Fibroblast of mammary gland (primary cell): ENCODE measurements around the gene DUSP18.
"Not testable (repeated sequence)": the region's sequence is repeated elsewhere in the genome, so short reads cannot be mapped to it uniquely, and the experiment has no call there.

Experiments
- DNase-seq: peaks from one replicate; pipeline ENCODE4 v3.0.0-alpha.2; 2010; ENCODE audit warnings: low read depth
- H3K4me3 ChIP-seq: 2 replicates; pipeline ENCODE4 v1.5.1; 2011; ENCODE audit warnings: low read depth, mild to moderate bottlenecking, low read length, moderate library complexity; ENCODE audit not compliant: control insufficient read depth
- CTCF ChIP-seq: conservative IDR thresholded peaks from 2 replicates; pipeline ENCODE4 v1.5.1; 2011; ENCODE audit warnings: low read depth, low read length, inconsistent platforms; ENCODE audit not compliant: control insufficient read depth, insufficient read depth

The DUSP18 gene

GRCh38 chr22:30634471-30635233 lies 33.0 kb downstream of the DUSP18 start:
- DNase-seq, result peak; percentile 93
- H3K4me3 ChIP-seq, result peak overlapping the region; percentile 49

GRCh38 chr22:30631469-30631868 lies 36.2 kb downstream of the DUSP18 start:
- not testable (repeated sequence) for DNase-seq, H3K4me3 ChIP-seq

More at GRCh38 chr22:30634471-30635233, 33.0 kb downstream of the DUSP18 start:
- peak; percentile 89 for TF ChIP-seq CTCF

GRCh38 chr22:30628491-30628890 lies 39.2 kb downstream of the DUSP18 start:
- TF ChIP-seq CTCF, result no peak
- DNase-seq, result no peak
- no peak overlapping the region for H3K4me3 ChIP-seq

- DNase-seq, result no peak
- TF ChIP-seq CTCF, result no peak
- no peak overlapping the region for H3K4me3 ChIP-seq
Observed at GRCh38 chr22:30627471-30627870, 40.2 kb downstream of the DUSP18 start.

GRCh38 chr22:30626413-30626812 lies 41.3 kb downstream of the DUSP18 start:
- no peak overlapping the region for H3K4me3 ChIP-seq
- DNase-seq, result no peak
- no peak for TF ChIP-seq CTCF

GRCh38 chr22:30619909-30620308 lies 47.8 kb downstream of the DUSP18 start:
- H3K4me3 ChIP-seq, DNase-seq: not testable (repeated sequence)

- DNase-seq, result no peak
- no peak overlapping the region for H3K4me3 ChIP-seq
- no peak for TF ChIP-seq CTCF
Observed at GRCh38 chr22:30617819-30618218, 49.9 kb downstream of the DUSP18 start.

GRCh38 chr22:30615543-30615954 lies 52.1 kb downstream of the DUSP18 start:
- H3K4me3 ChIP-seq, result no peak overlapping the region
- DNase-seq, result no peak
- no peak for TF ChIP-seq CTCF
